Prostate gland (tissue), 2 donors: ENCODE data around the gene ILDR2.

Source experiments
- CTCF ChIP-seq, 4 experiments: fragments of 200-600 bp in 2 of 4; fragments of 450-650 bp in 2 of 4; sonication (generic) in 2 of 4; IDR thresholded peaks; 1 replicate in 3 of 4; 2 replicates in 1 of 4; pipeline ENCODE4 v1.5.1; 2016 to 2019; ENCODE audit warnings: antibody characterized with exemption in 4 of 4, mild to moderate bottlenecking in 2 of 4, moderate library complexity in 2 of 4
- POLR2A ChIP-seq: fragments of 450-650 bp; IDR thresholded peaks from one replicate; pipeline ENCODE4 v1.6.1; 2016; ENCODE audit warnings: antibody characterized with exemption, mild to moderate bottlenecking
- POLR2AphosphoS5 ChIP-seq: sonication (generic); formaldehyde crosslinking; IDR thresholded peaks from one replicate; pipeline ENCODE4 v1.6.1; 2017; ENCODE audit warnings: antibody characterized with exemption

- no peak for TF ChIP-seq CTCF (IDR thresholded peaks at IDR 0.05)
- no peak for TF ChIP-seq POLR2AphosphoS5
- TF ChIP-seq POLR2A: no peak
Observed at GRCh38 chr1:166899769-166900168, 75.6 kb downstream of the ILDR2 start.
